Stimulated activated CD8-positive, alpha-beta memory T cell treated with anti-CD3 and anti-CD28 coated beads, Interleukin-4, amount 100 ng/mL, for 48 hours (primary cell): ENCODE results near the gene S100A14.
"Not testable (repeated sequence)": the region's sequence is repeated elsewhere in the genome, so short reads cannot be mapped to it uniquely, and the experiment has no call there.

ENCODE experiments used
- DNase-seq: peaks from one replicate; pipeline ENCODE4 v3.0.0-alpha.2; 2020

The S100A14 gene

DNA sequence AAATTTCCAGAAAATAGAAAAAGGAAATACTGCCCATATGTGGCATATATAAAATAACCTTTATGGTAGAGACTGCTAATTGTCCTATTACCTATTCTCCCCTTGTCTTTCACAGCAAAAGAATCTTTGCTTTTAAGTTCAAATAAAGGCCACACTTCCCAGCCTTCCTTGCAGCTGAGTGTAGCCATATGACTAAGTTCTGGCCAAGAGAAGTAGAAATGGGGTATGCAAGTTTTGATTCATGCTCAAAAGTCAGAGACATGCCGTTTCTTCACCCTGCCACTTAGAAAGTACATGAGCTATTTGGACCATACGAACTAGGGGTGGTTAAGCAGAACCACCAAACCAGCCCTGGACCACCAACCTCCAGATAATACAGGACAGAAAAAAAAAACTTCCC lies 32.1 kb downstream of the S100A14 start:
- DNase-seq = no peak

DNA sequence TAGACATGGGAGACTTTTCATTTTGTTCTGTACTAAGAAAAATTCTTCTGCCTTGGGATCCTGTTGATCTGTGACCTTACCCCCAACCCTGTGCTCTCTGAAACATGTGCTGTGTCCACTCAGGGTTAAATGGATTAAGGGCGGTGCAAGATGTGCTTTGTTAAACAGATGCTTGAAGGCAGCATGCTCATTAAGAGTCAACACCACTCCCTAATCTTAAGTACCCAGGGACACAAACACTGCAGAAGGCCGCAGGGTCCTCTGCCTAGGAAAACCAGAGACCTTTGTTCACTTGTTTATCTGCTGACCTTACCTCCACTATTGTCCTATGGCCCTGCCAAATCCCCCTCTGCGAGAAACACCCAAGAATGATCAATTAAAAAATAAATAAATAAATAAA lies 32.6 kb downstream of the S100A14 start:
- DNase-seq = not testable (repeated sequence)

DNA sequence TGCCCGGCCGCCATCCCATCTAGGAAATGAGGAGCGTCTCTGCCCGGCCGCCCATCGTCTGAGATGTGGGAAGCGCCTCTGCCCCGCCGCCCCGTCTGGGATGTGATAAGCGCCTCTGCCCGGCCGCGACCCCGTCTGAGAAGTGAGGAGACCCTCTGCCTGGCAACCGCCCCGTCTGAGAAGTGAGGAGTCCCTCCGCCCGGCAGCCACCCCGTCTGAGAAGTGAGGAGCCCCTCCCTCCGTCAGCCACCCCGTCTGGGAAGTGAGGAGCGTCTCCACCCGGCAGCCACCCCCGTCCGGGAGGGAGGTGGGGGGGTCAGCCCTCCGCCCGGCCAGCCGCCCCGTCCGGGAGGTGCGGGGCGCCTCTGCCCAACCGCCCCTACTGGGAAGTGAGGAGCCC lies 33.3 kb downstream of the S100A14 start:
- DNase-seq = not testable (repeated sequence)

DNA sequence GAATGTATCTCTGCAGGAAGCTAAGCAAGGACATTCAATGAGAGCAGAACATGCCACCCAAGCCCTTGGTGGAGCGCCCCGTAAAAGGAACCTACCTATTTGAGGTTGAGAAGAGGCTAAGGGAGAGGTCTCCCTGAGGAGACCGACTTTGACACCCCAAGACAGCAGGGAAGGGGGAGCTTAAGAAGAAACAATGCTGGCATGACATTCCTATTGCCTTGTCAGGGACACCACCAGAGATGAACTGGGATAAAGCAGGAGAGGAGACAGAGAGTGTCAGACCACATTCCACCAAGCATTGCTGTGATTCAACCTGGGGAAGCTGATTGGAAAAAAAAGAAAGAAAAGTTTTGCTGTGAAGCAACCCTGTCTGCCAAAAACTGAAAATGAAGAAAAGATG lies 37.2 kb downstream of the S100A14 start:
- DNase-seq = no peak

DNA sequence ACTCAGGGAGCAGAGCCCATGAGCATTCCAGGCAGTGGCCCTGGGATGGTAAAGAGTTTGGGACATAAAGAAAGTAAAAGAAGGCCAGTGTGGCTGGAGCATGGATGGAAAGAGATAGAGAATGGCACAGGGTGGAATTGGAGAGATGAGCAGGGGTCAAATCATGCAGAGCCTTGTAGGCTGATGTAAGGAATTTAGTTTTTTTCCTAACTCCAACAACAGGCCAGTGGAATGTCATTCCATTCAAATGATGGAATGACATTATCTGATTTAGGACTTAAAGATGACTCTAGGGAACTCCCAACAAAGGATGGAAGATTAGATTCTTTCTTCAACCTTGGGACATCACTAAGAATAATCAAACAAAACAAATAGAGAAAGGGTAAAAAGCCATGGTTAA lies 37.6 kb downstream of the S100A14 start:
- DNase-seq = no peak

DNA sequence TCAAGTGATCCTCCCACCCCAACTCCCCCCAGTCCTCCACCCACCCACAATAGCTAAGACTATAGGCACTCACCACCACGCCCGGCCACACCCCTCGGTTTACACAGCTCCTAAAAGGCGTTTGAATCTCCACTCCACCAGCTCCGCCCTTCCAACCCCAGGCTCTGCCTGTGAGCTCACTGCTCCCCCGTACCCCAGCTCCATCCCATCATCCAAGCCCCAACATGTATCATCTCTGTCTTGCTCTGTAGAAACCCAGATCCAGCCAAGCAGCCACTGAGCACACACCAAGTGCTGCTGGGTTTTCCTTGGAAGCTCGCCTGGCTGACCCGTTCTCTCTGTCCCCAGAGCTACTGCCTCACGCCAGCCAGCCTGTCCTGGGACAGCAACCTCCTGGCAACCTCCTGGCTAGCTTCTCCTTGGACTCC lies 38.5 kb downstream of the S100A14 start:
- no peak for DNase-seq

DNA sequence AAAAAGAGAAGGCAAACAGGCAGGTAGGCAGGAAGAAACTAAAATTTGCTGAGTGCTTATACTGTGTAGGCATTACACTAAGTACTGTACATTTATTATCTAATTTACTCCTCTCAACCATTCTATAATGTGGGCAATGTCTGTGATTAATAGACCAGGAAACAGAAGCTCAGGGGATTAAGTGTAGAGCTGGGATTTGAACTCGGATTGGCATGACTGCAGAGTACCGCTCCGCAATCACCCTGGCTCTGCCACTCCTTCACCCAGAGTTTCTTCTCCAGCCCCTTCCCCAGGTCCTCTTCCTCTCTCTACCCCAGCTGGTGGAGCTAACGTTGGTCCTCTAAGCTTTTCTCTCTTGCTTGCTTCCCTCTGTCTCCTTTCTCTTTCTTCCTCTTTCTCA lies 39.0 kb downstream of the S100A14 start:
- DNase-seq = no peak

DNA sequence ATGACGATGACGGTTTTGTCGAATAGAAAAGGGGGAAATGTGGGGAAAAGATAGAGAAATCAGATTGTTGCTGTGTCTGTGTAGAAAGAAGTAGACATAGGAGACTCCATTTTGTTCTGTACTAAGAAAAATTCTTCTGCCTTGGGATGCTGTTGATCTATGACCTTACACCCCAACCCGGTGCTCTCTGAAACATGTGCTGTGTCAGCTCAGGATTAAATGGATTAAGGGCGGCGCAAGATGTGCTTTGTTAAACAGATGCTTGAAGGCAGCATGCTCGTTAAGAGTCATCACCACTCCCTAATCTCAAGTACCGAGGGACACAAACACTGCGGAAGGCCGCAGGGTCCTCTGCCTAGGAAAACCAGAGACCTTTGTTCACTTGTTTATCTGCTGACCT lies 40.6 kb downstream of the S100A14 start:
- not testable (repeated sequence) for DNase-seq

DNA sequence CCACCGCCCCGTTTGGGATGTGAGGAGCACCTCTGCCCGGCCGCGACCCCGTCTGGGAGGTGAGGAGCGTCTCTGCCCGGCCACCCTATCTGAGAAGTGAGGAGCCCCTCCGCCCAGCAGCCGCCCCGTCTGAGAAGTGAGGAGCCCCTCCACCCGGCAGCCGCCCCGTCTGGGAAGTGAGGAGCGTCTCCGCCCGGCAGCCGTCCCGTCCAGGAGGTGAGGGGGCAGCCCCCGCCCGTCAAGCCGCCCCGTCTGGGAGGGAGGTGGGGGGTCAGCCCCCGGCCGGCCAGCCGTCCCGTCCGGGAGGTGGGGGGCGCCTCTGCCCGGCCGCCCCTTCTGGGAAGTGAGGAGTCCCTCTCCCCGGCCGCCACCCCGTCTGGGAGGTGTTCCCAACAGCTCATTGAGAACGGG lies 41.0 kb downstream of the S100A14 start:
- not testable (repeated sequence) for DNase-seq

DNA sequence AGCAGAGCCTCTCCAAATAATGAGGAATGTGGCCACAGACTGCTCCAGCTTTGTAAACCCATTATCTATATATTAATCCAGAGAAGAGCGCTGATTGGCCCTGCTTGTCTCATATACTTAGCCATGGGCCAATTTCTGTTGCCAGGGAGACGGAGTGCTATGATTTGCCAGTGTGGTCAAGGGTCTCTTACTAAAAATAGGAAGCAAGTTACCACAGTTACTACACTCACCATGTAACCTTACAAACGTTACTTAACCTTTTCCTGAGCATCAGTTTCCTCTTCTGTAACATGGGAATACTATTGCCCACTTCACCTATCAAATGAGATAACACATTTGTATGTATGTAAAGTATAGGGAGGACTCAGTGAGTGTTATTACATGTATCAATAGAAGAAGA lies 42.8 kb downstream of the S100A14 start:
- DNase-seq = no peak

DNA sequence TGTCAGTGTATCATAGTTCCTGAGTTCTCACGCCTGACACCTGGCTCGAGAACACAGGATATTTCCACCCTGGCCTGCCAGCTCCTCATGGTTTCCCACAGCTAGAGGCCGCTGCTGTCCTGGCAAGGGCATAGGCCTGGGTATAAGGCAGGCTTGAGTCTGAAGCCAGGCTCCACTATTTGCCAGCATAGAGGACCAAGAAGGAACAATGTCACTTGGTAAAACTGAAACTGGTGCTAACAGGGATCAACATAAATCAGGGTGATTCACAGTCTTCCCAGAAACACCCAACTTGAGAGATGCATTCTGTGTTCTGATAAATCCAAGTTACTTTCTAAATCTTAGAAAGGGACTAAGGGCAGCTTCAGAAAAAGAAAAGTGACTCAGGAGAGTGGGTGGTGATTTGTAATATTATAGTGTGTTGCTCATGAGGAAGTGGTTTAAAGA lies 43.5 kb downstream of the S100A14 start:
- DNase-seq = peak; percentile 78

DNA sequence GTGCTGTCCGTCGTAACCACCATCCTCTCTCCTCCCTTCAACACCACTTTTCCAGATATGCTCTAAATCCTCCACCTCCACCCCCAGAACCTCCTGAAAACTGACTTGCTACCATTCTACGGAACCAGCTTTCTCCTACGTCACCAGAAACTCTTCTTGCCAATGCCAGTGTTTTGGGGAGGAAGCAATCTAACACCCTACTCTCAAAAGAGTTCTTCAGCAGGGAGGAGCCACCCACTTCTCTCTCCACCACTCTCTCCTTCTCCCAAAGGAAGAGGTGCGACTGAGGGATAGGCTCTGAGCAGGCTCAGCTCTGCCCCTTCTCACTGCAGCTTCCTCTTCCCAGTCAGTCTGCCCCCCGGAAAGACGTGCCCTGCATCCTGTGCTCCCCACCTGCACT lies 44.4 kb downstream of the S100A14 start:
- no peak for DNase-seq

DNA sequence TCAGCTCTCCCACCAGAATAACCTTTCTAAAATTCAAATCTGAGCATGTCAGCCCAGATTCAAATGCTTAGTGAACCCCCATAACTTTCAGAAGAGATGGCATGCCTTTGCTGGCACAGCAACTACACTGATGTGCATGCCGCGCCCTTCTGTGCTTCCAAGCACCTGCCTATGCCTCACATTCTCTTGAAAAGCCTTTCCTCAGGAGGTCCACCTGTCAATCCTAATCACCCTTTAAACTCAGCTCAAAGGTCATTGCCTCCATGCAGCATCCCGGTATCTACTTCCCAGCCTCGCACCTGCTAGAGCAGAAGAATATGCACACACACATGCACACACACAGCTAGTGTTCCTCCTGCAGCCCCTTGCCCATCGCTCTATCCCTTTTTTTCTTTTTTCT lies 45.3 kb downstream of the S100A14 start:
- no peak for DNase-seq

DNA sequence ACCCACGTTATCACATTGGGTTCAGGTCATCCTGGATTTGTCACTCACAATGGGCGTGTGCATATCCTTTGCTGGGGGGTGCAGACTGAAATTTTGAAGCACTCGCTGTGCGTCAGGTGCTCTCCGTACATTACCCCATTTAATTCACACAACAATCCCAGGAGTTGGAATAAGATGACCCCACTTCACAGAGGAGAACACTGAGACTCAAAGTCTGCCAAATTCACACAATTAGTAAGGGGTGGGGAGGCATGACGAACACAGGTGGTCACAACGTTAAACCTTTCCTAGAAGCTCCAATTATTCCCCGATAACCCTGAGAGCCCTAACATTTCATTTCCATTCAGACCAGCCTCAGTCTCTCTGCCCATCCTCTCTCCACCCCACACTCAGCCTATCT lies 46.7 kb downstream of the S100A14 start:
- no peak for DNase-seq

DNA sequence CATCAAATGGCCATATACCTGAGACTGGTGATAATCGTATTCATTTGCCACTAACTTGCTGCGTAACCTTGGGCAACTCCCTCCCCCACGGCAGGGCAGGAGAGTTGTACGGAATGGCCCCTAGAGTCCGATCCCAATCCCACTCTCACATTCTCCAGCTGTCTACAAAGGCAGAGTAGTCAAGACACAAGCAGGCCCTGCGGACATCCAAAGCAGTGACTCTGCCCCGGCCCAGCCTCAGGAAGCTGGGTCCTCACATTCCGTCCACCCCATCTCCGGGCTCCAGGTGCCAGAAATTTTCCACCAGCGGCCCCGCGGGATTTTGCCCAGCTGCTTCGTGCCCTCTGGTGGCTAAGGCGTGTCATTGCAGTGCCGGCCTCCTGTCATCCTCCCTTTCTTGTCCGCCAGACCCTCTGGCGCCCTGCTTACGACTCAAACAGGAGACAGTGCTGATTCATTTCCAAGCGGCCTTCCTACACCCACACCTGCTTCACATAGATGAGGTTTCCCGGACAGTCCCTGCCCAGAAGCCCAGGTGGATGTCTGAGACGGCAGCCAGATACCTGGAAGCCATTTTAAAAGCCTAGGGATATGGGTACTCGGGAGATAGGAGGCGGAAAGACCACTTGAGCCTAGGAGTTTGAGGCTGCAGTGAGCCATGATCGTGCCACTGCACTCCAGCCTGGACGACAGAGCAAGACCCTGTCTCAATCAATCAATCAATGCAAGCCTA lies 47.6 kb downstream of the S100A14 start:
- DNase-seq = peak; percentile 94

DNA sequence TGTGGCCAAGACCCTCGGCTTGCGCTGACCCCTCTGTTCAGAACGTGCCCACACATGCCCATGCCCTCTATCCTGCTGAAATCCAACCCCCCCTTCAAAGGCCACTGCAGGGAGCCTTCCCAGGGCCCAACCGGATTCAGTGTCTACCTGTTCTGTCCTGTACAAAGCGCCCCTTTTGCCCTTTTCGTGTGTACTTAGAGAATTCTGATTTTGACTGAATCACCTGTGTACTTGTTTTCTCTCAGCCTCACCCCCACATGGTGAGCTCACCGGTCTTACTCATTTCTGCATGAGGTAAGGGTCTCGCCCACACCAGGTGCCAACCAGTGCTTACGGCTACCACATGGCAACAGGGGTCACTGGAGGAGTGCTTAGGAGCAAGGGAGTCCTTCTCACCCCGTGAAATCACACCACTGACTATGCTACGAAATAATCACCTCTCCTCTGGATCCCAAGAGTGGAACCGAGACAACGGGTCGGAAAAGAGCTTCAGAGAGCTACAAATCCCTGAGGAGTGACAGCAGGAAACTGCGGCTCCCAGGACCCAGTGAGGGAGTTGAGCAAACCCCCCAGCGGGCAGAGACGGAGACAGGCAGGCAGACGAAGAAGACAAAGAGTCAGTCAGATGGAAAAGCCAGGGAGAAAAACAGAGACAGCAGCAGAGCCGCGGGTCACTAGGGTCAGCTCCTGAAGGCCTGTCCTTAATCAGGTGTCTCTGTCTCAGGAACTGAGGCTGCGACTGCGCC lies 48.3 kb downstream of the S100A14 start:
- DNase-seq = peak; percentile 75

DNA sequence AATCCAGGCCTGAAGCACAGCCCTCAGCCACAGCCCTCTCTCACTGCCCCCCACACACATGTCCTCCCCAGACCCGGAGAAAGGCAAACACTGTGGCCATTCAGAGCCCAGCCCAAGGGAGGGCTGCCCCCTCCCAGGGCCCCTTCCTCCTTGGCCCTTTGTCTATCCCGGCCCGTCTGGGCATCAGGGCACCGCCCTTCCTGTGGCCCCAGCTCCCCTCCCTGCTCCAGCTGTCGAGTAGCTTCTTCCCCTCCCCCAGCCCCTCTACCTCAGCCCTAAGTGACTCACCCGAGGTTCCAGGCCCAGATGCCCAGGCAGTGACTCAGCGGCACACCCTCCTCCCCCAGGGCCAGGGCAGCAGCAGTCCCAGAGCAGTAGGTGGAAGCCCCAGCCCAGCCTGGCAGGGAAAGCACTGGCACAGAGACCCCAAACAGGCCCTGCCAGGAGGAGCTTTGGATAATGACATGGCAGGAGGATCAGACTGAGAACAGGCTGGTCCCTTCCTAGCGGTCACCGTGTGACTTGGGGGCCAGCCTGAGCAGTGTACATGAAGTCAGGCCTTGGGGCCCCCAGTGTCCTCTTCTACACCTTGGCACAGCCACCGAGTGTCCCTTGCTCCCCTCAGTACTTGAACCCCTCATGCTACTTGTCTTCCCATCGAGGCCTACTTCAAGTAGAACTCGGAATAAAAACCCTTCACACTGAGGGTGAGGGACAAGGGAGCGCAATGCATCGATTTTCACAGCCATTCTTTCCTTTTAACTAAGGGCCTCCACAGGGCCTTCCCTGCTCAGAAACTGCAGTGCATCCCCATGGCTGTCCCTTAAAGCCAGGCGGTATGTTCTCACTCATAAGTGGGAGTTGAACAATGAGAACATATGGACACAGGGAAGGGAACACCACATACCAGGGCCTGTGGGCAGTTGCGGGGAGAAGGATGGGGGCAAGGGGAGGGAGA lies 49.4 kb downstream of the S100A14 start:
- DNase-seq = peak; percentile 91

DNA sequence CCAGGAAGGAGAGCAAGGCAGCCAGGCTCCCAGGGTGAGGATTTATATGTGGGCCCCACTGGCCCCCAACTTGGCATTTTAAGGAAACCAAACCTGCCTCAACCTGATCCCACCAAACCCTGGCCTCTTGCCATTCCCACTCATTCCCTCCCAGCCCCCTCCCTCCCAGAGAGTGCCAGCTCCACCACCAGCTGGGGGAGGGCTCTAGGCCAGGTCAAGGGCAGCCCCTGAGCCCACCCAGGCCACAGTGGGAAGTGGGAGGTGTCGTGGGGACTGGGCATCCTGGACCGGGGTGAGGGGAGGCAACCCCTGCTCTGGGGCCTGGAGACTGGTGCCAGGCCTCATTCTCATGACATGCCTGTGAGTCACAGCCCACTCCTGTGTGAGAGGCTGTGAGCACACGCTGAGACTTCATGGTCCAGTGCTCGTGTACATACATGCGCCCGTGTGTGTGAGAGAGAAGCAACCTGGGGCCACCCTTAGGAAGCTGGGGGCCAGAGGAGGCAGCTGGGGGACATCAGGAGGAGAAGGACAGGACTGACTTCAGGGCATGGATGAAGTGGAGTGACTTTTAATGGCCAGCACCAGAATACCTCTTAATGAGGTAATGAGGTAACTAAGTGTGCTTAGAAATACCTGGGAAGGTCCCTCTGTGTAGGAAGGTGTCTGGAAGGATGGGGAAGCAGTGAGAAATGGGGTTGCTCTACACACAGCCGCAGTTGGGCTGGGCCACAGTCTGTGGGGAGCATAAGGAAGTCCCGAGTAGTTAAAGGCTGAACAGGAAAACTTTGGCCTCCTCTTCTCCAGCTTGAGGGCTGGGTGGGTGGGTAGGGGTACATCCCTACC lies 50.4 kb downstream of the S100A14 start, which contains the start of gene S100A2:
TSS of gene S100A2 (minus strand) at position 316 of the 846 bp plus-strand sequence. CDS start 1,967 bp downstream, outside the sequence.
- peak; percentile 74 for DNase-seq
